ENCODE measurements around the gene CA6. TPM values are rescaled to one million over a fixed set of nuclear protein-coding genes. Genes with fewer than 3 reads are reported as not detected.

Gene CA6
- total RNA-seq, 2 donors from 2014 or later: not detected

- no peaks in the 10 kb centered on the region for H3K4me1 ChIP-seq (ENCODE audit: control insufficient read depth, insufficient read depth, low read length)
- no peak overlapping the region for H3K4me3 Mint-ChIP-seq
These were observed 61.4 kb downstream of the CA6 start for GRCh38 chr1:9006956-9007615.

DNA sequence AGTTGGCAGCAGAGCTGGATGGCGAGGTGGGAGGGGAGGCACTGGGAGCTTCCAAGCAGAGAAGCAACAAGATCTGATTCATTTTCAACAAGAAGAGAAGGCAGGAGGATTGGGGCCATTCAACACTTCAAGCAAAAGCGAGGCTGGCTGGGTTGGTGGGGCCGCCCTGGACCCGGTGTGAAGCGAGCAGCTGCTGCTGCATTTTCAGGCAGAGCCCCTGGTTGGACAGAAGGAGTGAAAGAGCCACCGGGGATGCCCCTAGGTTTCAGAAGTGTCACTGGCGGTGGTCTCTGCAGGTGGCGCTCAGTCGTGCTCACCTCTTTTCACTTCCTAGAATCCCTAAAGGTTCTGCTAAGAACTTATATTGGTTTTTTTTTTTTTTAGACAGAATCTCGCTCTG is 62.6 kb downstream of the CA6 start:
- peaks cover 4% of the 10 kb centered on the region for H3K27me3 Mint-ChIP-seq (ENCODE audit: insufficient read depth)
- TF ChIP-seq, protein P1, sequence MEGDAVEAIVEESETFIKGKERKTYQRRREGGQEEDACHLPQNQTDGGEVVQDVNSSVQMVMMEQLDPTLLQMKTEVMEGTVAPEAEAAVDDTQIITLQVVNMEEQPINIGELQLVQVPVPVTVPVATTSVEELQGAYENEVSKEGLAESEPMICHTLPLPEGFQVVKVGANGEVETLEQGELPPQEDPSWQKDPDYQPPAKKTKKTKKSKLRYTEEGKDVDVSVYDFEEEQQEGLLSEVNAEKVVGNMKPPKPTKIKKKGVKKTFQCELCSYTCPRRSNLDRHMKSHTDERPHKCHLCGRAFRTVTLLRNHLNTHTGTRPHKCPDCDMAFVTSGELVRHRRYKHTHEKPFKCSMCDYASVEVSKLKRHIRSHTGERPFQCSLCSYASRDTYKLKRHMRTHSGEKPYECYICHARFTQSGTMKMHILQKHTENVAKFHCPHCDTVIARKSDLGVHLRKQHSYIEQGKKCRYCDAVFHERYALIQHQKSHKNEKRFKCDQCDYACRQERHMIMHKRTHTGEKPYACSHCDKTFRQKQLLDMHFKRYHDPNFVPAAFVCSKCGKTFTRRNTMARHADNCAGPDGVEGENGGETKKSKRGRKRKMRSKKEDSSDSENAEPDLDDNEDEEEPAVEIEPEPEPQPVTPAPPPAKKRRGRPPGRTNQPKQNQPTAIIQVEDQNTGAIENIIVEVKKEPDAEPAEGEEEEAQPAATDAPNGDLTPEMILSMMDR (conservative IDR thresholded peaks at IDR 0.05): no peak
- H3K9me3 ChIP-seq (ENCODE audit: control insufficient read depth, low read length): no peaks in the 10 kb centered on the region
- no peaks in the 10 kb centered on the region for H3K4me1 ChIP-seq (ENCODE audit: control insufficient read depth, insufficient read depth, low read length)
- no peaks in the 10 kb centered on the region for H3K27me3 ChIP-seq (ENCODE audit: control insufficient read depth, insufficient read depth, low read length, poor library complexity, severe bottlenecking)
- no peak overlapping the region for H3K27ac ChIP-seq (ENCODE audit: low read depth, low read length)
- H3K9ac ChIP-seq (ENCODE audit: extremely low read depth, low read length, poor library complexity, severe bottlenecking): no peak overlapping the region
- no peak overlapping the region for H3K4me3 ChIP-seq (ENCODE audit: low read length)
- no peaks in the 10 kb centered on the region for H3K36me3 Mint-ChIP-seq (ENCODE audit: low read depth)
- DNase-seq: no peak
- no peaks in the 10 kb centered on the region for H3K9me3 Mint-ChIP-seq
- H3K36me3 ChIP-seq (ENCODE audit: control insufficient read depth, insufficient read depth, low read length): no peaks in the 10 kb centered on the region
- no peak overlapping the region for H3K27ac Mint-ChIP-seq
- 87 to 98% methylated on average over 9 to 10 of the region's 10 CpGs for WGBS, 2 experiments (ENCODE audit: insufficient coverage in 1 of 2, insufficient read length in 1 of 2)
- H3K4me1 Mint-ChIP-seq: no peaks in the 10 kb centered on the region
- no peak overlapping the region for H3K4me3 Mint-ChIP-seq

More at GRCh38 chr1:9006956-9007615, 61.4 kb downstream of the CA6 start:
- no peak for DNase-seq
- Mint-ChIP-seq H3K9me3 (no peaks in the 10 kb centered on the region), H3K36me3 (ENCODE audit: low read depth) (no peaks in the 10 kb centered on the region), H3K27ac (no peak overlapping the region), H3K4me1 (peaks cover 8% of the 10 kb centered on the region), H3K27me3 (ENCODE audit: insufficient read depth) (peaks cover 4% of the 10 kb centered on the region)
- Histone ChIP-seq H3K9ac (ENCODE audit: extremely low read depth, low read length, poor library complexity, severe bottlenecking) (no peak overlapping the region), H3K27me3 (ENCODE audit: control insufficient read depth, insufficient read depth, low read length, poor library complexity, severe bottlenecking) (no peaks in the 10 kb centered on the region), H3K4me3 (ENCODE audit: low read length) (no peak overlapping the region), H3K36me3 (ENCODE audit: control insufficient read depth, insufficient read depth, low read length) (no peaks in the 10 kb centered on the region), H3K27ac (ENCODE audit: low read depth, low read length) (no peak overlapping the region), H3K9me3 (ENCODE audit: control insufficient read depth, low read length) (no peaks in the 10 kb centered on the region)
- TF ChIP-seq, protein P1 (conservative IDR thresholded peaks at IDR 0.05): no peak
- WGBS, 2 experiments (ENCODE audit: insufficient coverage in 1 of 2, insufficient read length in 1 of 2): 92 to 94% methylated on average over 14 to 19 of the region's 19 CpGs

DNA sequence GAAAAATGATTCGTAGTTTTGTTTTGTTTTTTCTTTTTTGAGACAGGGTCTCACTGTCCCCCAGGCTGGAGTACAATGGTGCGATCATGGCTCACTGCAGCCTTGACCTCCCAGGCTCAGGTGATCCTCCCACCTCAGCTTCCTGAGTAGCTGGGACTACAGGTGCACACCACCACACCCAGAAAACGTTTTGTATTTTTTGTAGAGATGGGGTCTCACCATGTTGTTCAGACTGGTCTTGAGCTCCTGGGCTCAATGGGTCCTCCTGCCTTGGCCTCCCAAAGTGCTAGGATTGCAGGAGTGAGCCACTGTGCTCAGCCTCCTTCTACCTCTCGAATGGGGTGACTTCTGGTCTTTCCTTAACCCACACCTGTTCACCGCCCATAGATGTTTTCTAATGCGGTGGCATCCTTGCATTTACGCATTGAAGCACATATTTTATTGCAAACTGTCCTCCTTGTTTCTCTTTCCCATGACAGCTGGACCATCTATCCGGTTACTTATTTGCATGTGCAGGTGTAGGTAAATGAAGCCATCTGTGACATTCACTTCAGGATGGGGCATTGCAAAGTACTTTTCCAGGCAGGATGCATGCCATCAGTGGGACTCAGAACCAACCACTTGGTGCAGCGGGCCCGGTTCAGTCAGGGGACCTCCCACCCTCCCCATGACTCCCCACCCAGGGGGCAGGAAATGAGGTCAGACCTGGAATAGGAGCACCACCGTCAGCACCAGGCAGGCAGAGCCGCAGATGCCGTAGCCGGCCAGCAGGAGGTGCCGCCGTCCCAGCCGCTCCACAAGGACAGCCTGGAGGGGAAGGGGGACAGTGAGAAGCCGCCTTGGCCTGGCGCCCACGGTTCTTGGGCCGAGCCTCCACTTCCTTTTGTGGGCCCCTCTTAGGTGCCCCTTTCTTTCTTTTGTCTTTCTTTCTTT is 64.0 kb downstream of the CA6 start:
- Histone ChIP-seq H3K4me3 (ENCODE audit: low read length) (no peak overlapping the region), H3K36me3 (ENCODE audit: control insufficient read depth, insufficient read depth, low read length) (no peaks in the 10 kb centered on the region), H3K4me1 (ENCODE audit: control insufficient read depth, insufficient read depth, low read length) (no peaks in the 10 kb centered on the region), H3K27me3 (ENCODE audit: control insufficient read depth, insufficient read depth, low read length, poor library complexity, severe bottlenecking) (no peaks in the 10 kb centered on the region), H3K27ac (ENCODE audit: low read depth, low read length) (no peak overlapping the region), H3K9me3 (ENCODE audit: control insufficient read depth, low read length) (no peaks in the 10 kb centered on the region), H3K9ac (ENCODE audit: extremely low read depth, low read length, poor library complexity, severe bottlenecking) (no peak overlapping the region)
- TF ChIP-seq, protein P1 (conservative IDR thresholded peaks at IDR 0.05): peak; percentile 88
- Mint-ChIP-seq H3K4me3 (no peak overlapping the region), H3K9me3 (no peaks in the 10 kb centered on the region), H3K27ac (peak overlapping the region; percentile 78), H3K27me3 (ENCODE audit: insufficient read depth) (no peaks in the 10 kb centered on the region), H3K4me1 (no peaks in the 10 kb centered on the region), H3K36me3 (ENCODE audit: low read depth) (no peaks in the 10 kb centered on the region)
- 66 to 84% methylated on average over 13 to 21 of the region's 21 CpGs for WGBS, 2 experiments (ENCODE audit: insufficient coverage in 1 of 2, insufficient read length in 1 of 2)
- peak; percentile 93 for DNase-seq

All from endodermal cell (in vitro differentiated cells).